Gastrocnemius medialis (tissue), 4 donors: ENCODE results near the gene WWOX. TPM values are rescaled to one million over a fixed set of nuclear protein-coding genes. Genes with fewer than 3 reads are reported as not detected.

Source experiments
- ATAC-seq, 2 donors: fragments of 150-250 bp; one replicate each; pipeline ENCODE4 v1.9.1; 2016
- DNase-seq, 2 donors: peaks; one replicate each; pipeline ENCODE4 v3.0.0-alpha.2; 2019
- H3K27ac ChIP-seq, 4 donors: fragments of 200-600 bp; sonication (generic); 1 replicate in 1 of 4; 2 replicates in 3 of 4; pipeline ENCODE4 v1.5.1; 2016 to 2018; ENCODE audit warnings: mild to moderate bottlenecking in 2 of 4, moderate library complexity in 1 of 4
- H3K27me3 ChIP-seq, 3 donors: fragments of 200-600 bp; sonication (generic) in 2 of 3; 1 replicate in 1 of 3; 2 replicates in 2 of 3; pipeline versions ENCODE4 v1.5.1 to v1.6.0; 2016 to 2019; ENCODE audit warnings: mild to moderate bottlenecking in 1 of 3, moderate library complexity in 1 of 3
- H3K36me3 ChIP-seq, 2 donors: fragments of 200-600 bp; sonication (generic) in 1 of 2; one replicate each; pipeline ENCODE4 v1.5.1; 2017 to 2018
- H3K4me1 ChIP-seq, 2 donors: fragments of 200-600 bp; sonication (generic) in 1 of 2; one replicate each; pipeline ENCODE4 v1.5.1; 2016 to 2017; ENCODE audit warnings: mild to moderate bottlenecking in 2 of 2
- H3K4me3 ChIP-seq, 4 donors: fragments of 200-600 bp; sonication (generic) in 3 of 4; 1 replicate in 1 of 4; 2 replicates in 3 of 4; pipeline ENCODE4 v1.5.1; 2016 to 2019; ENCODE audit warnings: mild to moderate bottlenecking in 2 of 4
- H3K9me3 ChIP-seq, 3 donors: fragments of 200-600 bp; sonication (generic) in 2 of 3; 1 replicate in 1 of 3; 2 replicates in 2 of 3; pipeline ENCODE4 v1.5.1; 2016 to 2019
- CTCF ChIP-seq, 5 experiments: fragments of 450-650 bp in 3 of 5; fragments of 200-600 bp in 2 of 5; sonication (generic) in 2 of 5; IDR thresholded peaks in 4 of 5; conservative IDR thresholded peaks in 1 of 5; 1 replicate in 4 of 5; 2 replicates in 1 of 5; pipeline ENCODE4 v1.5.1; 2016 to 2019; ENCODE audit warnings: antibody characterized with exemption in 5 of 5, mild to moderate bottlenecking in 3 of 5, moderate library complexity in 3 of 5
- POLR2A ChIP-seq, 2 donors: fragments of 450-650 bp; IDR thresholded peaks; one replicate each; pipeline ENCODE4 v1.6.1; 2017; ENCODE audit warnings: antibody characterized with exemption in 2 of 2, mild to moderate bottlenecking in 2 of 2, moderate library complexity in 2 of 2
- in situ Hi-C, 4 donors: fragments of 200-750 bp; cut with MboI; loops; one replicate each; pipeline versions ENCODE4 v1.15.0 to v1.8.0; 2017; ENCODE audit warnings: low sequenced_read_pairs in 4 of 4
- intact Hi-C: fragments of 100-400 bp; cut with DNase I; formaldehyde crosslinking; loops from one replicate; pipeline ENCODE4 v1.15.1; 2023; ENCODE audit warnings: low total_unique reads
- total RNA-seq, 4 donors: library from RNA; depleted of rRNA; stranded (reverse); fragments of >200 nt; gene quantifications; one replicate each; pipeline versions ENCODE4 v1.1.0 to v1.2.3, GENCODE V29; 2016

The WWOX gene
- total RNA-seq, 4 donors from 2014 or later: 3.3 to 13.0 (median 6.0) TPM

GRCh38 chr16:79069633-79070032, 970.2 kb downstream of the WWOX start:
- Histone ChIP-seq H3K9me3 (no peaks in the 10 kb centered on the region), H3K27me3 (no peaks in the 10 kb centered on the region), H3K36me3 (no peaks in the 10 kb centered on the region), H3K4me1 (no peaks in the 10 kb centered on the region), H3K4me3 (no peak overlapping the region), H3K27ac (no peak overlapping the region)
- TF ChIP-seq CTCF (IDR thresholded peaks at IDR 0.05 in 4 of 5, conservative IDR thresholded peaks at IDR 0.05 in 1 of 5) (no peak), POLR2A (IDR thresholded peaks at IDR 0.05) (no peak)
- DNase-seq (no peak), ATAC-seq (no peak)
- intact Hi-C loops (no loop called here), in situ Hi-C loops (no loop called here)

- TF ChIP-seq POLR2A (IDR thresholded peaks at IDR 0.05) (no peak), CTCF (IDR thresholded peaks at IDR 0.05 in 4 of 5, conservative IDR thresholded peaks at IDR 0.05 in 1 of 5) (no peak)
- intact Hi-C loops (no loop called here), in situ Hi-C loops (no loop called here)
- Histone ChIP-seq H3K4me1 (no peaks in the 10 kb centered on the region), H3K27me3 (no peaks in the 10 kb centered on the region), H3K36me3 (no peaks in the 10 kb centered on the region), H3K9me3 (no peaks in the 10 kb centered on the region), H3K4me3 (no peak overlapping the region), H3K27ac (no peak overlapping the region)
- ATAC-seq (no peak), DNase-seq (no peak)
Observed at GRCh38 chr16:79071424-79071823, 972.0 kb downstream of the WWOX start.

- H3K36me3 ChIP-seq: no peaks in the 10 kb centered on the region
- H3K27ac ChIP-seq: no peak overlapping the region
- no peak overlapping the region for H3K4me3 ChIP-seq
- TF ChIP-seq POLR2A (IDR thresholded peaks at IDR 0.05): no peak
- no peak for TF ChIP-seq CTCF (IDR thresholded peaks at IDR 0.05 in 4 of 5, conservative IDR thresholded peaks at IDR 0.05 in 1 of 5)
- in situ Hi-C loops (no loop called here), intact Hi-C loops (no loop called here)
- no peaks in the 10 kb centered on the region for H3K4me1 ChIP-seq
- ATAC-seq: no peak
- no peak for DNase-seq
- no peaks in the 10 kb centered on the region for H3K27me3 ChIP-seq
- H3K9me3 ChIP-seq: no peaks in the 10 kb centered on the region
Observed at GRCh38 chr16:79072517-79072916, 973.1 kb downstream of the WWOX start.

GRCh38 chr16:79073566-79073965, 974.1 kb downstream of the WWOX start:
- in situ Hi-C loops (no loop called here), intact Hi-C loops (no loop called here)
- Histone ChIP-seq H3K4me3 (no peak overlapping the region), H3K36me3 (no peaks in the 10 kb centered on the region), H3K4me1 (no peaks in the 10 kb centered on the region), H3K9me3 (no peaks in the 10 kb centered on the region), H3K27ac (no peak overlapping the region), H3K27me3 (no peaks in the 10 kb centered on the region)
- TF ChIP-seq POLR2A (IDR thresholded peaks at IDR 0.05) (no peak), CTCF (IDR thresholded peaks at IDR 0.05 in 4 of 5, conservative IDR thresholded peaks at IDR 0.05 in 1 of 5) (no peak)
- DNase-seq (no peak), ATAC-seq (no peak)

GRCh38 chr16:79074541-79074940, 975.1 kb downstream of the WWOX start:
- H3K27me3 ChIP-seq: no peaks in the 10 kb centered on the region
- ATAC-seq: no peak
- in situ Hi-C loops: no loop called here
- no peak overlapping the region for H3K4me3 ChIP-seq
- intact Hi-C loops: no loop called here
- H3K36me3 ChIP-seq: no peaks in the 10 kb centered on the region
- no peaks in the 10 kb centered on the region for H3K9me3 ChIP-seq
- TF ChIP-seq CTCF (IDR thresholded peaks at IDR 0.05 in 4 of 5, conservative IDR thresholded peaks at IDR 0.05 in 1 of 5) (no peak), POLR2A (IDR thresholded peaks at IDR 0.05) (no peak)
- no peaks in the 10 kb centered on the region for H3K4me1 ChIP-seq
- DNase-seq: no peak
- H3K27ac ChIP-seq: no peak overlapping the region
